GM19468 (cell line): Measurements from ENCODE around the gene ELP2.

Experiments used
- ATAC-seq: cut with Tn5 transposase; IDR thresholded peaks from one replicate; pipeline ENCODE4 v1.9.1; 2021; ENCODE audit warnings: mild to moderate bottlenecking, moderate library complexity, moderate number of reproducible peaks; ENCODE audit not compliant: unreplicated experiment; ENCODE audit errors: extremely low read depth

The ELP2 gene

DNA sequence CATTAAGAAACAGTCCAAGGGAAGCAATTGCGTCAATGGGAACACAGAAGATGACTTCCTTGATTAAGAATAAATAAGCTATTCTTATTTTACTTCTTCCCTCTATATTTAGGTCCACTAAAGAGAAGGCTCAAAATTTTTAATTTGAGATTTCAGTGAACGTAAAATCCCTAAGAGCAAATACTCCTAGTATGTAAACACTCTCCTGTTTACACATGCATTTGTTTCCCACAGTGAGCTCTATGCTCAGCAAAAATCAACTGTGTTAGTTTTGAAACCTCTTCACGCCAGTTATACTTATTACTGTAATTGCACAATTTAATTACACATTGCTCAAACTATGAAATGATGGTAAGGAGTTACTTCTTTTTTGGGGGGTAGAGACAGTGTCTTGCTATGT, 9.4 kb upstream of the ELP2 start:
- no peak for ATAC-seq

GRCh38 chr18:36124841-36125240, 4.9 kb upstream of the ELP2 start:
- no peak for ATAC-seq

DNA sequence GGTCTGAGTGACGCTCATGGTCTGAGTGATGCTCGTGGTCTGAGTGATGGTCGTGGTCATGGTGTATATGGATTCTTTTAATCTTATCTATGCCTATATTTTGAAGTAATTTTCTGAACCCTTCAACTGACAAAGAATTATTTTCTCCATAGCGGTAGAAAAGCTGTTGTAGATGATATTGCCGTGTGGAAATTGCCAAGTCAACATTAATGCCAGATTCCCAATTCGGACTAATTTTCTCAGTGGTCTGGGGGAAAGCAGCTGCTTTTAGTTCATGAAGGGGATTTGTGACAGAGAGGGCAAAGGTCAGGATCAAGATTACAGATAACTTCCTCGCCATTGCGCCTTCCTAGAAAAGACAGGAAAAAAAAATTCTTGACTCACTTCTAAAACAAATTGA, 3.0 kb upstream of the ELP2 start:
- ATAC-seq = no peak

GRCh38 chr18:36127836-36128529, 1.7 kb upstream of the ELP2 start:
- no peak for ATAC-seq

DNA sequence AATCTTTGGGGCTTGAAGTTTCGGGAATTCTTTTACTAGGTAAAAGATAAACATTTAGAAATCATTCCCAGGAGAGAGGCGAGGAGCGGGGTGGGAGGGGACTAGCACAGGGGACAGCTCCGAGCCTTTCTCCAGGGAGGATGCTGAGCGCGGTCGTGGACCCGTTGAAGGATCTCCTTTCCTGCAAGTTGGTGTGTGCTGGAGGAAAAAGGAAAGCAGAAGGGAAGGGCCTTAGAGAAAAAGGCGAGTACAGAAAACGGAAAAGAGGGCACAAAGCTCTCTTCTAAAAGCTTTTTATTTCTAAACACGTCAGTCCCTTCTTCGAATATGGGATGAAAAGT, 1.2 kb upstream of the ELP2 start:
- ATAC-seq = no peak

DNA sequence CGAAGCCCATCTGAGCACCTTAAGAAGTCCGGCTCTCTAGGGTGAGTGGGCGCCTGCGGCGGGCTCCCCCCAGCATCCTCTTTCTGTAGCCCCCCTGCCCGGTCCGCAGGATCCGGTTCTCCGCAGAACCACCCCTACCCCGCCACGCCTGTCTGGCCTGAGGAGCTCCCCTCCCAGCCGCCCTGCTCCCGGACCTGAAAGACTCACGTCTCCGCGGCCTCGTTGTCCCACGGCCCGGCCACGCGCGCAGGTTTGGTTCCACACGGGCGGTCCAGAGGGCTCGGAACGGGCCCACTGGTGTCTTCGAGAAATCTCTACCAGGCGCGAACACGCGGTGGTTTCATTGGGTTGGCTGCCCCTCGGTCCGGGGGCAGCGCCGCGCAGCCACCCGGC, 796 bp upstream of the ELP2 start:
- no peak for ATAC-seq

GRCh38 chr18:36130039-36130831, 536 bp downstream of the ELP2 start:
- no peak for ATAC-seq

DNA sequence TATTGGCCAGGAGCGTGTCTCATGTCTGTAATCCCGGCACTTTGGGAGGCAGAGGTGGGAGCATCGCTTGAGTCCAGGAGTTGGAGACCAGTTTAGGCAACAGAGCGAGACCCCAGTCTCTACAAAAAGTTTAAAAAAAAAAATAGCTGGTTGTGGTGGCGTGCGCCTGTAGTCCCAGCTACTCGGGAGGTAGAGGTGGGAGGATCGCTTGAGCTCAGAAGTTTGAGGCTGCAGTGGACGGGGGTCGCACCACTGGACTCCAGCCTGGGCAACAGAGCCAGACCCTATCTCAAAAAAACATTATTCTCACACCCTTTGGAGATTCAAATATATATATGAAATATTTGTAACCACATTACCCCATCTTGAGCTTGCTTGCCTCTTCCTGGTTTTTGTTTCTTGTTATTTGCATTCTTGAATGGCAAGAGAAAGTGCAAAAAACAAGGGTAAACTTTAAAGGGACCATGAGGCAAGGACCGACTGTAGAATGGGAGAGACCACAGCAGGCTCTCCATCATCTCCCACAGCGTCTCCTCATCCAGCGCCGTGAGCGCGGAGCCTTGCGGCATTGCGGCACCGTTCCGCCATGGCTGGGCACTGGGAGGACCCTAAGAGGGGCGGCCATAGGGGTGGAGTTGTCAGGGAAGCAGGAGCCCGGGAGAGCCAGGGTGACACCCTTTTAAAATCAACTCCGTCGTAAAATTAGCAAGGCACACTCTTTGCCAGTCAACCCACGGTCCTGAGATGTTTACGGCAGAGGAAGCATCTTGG, 1.4 kb downstream of the ELP2 start:
- no peak for ATAC-seq

DNA sequence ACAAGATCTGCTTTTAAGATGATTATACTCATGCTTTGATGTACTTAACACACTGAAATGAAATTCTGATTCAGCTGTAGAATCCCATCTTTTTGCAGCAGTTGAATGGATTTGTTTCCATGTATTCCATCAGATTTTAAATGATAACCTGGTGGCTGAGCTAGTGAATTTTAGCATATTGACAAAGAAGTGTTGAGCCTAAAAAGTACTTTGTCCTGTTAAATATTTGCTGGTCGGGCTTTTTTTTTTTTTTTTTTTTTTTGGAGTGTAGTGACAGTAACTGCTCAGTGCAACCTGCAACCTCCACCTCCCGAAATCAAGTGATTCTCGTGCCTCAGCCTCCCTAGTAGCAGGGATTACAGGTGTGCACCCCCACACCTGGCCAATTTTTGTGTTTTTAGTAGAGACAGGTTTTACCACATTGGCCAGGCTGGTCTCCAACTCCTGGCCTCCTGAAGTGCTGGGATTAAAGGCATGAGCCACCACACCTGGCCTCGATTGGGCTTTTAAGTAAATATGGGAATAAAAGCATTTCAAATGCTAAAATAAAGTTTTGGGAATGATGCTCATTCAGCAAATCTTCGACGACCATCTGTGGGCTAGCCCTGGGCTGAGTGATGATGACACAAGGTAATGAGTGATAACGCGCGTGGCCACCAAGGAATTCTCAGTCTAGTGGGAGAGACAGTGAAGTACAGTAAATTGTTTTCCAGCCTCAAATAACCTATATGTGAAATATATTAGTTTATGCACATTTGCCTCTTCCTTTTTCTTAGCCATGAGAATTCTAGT, 2.2 kb downstream of the ELP2 start:
- ATAC-seq = no peak

DNA sequence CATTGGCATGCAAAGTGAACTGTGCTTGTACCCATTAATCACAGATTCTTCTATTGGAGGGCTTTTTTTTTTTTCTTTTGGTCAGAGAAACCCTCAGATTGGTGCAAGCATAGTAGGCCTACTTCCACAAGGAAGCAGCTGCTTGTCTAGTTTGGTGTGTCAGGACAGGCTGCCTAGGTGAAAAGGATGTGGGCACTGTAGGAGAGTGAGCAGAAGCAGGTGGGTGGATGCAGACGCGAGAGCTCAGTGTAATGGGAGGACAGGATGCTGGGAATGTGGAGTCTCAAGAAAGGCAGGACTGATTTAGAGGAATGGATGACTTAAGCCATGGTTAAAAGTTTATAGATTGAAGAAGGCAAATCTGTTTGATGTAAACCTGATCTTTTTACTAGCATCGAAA, 3.1 kb downstream of the ELP2 start:
- no peak for ATAC-seq

DNA sequence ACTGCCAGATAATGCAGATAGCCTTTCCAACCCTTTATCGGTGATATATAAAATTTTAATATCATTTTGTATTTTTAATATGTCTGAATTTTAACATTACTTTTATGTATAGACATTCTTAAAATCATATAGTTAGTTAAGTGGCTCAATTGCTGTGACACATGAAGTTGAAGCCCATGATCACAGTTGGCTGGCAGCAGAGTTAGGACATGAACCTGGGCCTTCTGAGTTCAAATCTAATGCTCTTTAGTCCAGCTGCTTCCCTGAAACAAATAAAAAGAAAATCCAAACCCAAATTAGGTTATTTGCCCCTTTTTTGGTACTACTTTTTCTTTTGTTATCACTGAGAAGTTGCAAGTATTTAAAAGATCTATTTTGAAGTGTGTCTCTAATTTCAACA, 5.6 kb downstream of the ELP2 start:
- ATAC-seq = no peak

GRCh38 chr18:36139245-36139644, 9.5 kb downstream of the ELP2 start:
- ATAC-seq = no peak

- ATAC-seq = no peak
Observed at GRCh38 chr18:36141576-36141975, 11.9 kb downstream of the ELP2 start.

DNA sequence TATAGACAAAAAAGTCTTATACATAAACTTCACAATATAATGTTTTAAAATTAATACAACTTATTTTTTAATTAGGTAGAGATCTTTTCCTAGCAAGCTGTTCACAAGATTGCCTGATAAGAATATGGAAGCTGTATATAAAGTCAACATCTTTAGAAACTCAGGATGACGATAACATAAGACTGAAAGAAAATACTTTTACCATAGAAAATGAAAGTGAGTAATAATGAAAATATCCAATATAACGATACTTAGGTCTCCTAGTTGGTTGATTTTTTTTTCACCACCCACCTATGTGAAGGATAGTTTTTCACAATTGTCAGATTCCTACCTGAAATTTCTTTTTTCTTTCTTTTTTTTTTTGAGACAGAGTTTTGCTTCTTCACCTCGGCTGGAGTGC, 13.1 kb downstream of the ELP2 start:
- ATAC-seq = no peak

GRCh38 chr18:36143391-36143790, 13.7 kb downstream of the ELP2 start:
- no peak for ATAC-seq

DNA sequence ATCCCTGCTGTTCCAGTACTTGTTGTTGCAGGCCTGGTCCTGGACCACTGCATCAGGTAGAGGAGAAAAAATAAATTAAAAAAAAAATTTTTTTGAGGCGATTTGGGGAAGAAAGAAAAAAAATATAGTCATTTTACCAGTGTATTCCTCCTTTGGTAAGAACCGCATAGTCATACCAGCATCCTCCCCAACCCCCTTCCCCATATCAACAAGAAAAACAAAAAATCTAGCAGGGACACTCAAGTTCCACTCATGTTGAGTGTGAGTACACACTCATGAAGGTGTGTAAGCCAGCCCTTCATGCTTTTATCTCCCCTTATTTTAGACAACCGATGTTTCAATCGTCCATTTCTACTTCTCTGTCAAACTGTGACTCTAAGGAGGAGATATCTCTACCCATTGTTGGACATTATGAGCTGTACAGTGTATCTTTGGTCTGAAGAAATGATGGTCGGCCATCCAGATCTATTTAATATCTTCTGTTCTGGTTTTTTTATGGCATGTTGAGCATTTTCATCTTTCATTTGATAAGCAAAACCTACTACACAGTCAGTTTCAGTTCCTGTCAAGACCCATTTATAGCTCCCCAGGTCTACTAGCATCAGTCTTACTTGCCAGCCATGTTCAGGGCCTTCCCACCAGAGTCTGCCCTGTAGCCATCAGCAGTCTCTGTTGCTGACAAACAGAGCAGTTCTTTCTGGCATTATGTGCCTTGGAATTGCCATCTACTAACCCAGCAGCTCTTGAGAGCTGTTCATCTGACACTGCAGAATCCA, 20.0 kb downstream of the ELP2 start:
- peak; percentile 76 for ATAC-seq

- ATAC-seq = no peak
Observed at GRCh38 chr18:36152781-36153180, 23.1 kb downstream of the ELP2 start.

GRCh38 chr18:36153203-36153602, 23.5 kb downstream of the ELP2 start:
- ATAC-seq = no peak

DNA sequence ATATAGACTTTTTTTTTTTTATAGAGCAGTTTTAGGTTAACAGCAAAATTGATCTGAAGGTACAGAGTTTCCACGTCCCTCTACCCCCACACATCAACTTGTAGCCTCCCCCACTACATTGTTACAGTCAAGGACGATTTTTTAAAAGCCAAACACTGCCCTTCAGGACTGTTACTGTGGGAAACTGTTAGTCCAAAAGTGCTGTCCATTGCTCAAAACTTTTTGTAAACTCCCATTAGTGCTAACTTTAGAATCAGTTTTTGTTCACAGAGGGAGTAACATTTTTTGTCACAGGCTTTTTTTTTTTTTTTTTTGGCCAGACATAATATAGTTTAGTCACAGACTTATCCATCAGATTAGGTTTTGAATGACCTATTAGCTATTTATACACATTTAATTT, 24.1 kb downstream of the ELP2 start:
- ATAC-seq = no peak
